ENCODE measurements around the gene BTNL9. TPM values are rescaled to one million over a fixed set of nuclear protein-coding genes. Genes with fewer than 3 reads are reported as not detected.

The BTNL9 gene
- total and polyA plus RNA-seq, 9 of the 15 experiments (the other 6 are each of a cell fraction or from before 2014, with no cell fraction given) = 3.7 to 86.7 (median 29.4) TPM

GRCh38 chr5:181052672-181053487 lies 12.8 kb downstream of the BTNL9 start (continued):
- TF ChIP-seq, protein P1, sequence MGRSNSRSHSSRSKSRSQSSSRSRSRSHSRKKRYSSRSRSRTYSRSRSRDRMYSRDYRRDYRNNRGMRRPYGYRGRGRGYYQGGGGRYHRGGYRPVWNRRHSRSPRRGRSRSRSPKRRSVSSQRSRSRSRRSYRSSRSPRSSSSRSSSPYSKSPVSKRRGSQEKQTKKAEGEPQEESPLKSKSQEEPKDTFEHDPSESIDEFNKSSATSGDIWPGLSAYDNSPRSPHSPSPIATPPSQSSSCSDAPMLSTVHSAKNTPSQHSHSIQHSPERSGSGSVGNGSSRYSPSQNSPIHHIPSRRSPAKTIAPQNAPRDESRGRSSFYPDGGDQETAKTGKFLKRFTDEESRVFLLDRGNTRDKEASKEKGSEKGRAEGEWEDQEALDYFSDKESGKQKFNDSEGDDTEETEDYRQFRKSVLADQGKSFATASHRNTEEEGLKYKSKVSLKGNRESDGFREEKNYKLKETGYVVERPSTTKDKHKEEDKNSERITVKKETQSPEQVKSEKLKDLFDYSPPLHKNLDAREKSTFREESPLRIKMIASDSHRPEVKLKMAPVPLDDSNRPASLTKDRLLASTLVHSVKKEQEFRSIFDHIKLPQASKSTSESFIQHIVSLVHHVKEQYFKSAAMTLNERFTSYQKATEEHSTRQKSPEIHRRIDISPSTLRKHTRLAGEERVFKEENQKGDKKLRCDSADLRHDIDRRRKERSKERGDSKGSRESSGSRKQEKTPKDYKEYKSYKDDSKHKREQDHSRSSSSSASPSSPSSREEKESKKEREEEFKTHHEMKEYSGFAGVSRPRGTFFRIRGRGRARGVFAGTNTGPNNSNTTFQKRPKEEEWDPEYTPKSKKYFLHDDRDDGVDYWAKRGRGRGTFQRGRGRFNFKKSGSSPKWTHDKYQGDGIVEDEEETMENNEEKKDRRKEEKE (IDR thresholded peaks at IDR 0.05; ENCODE audit: borderline replicate concordance in 1 of 2, control insufficient read depth in 1 of 2, low read depth in 2 of 2, low read length in 1 of 2) = no peak
- TF ChIP-seq DDX20 (tag; IDR thresholded peaks at IDR 0.05; ENCODE audit: low read depth) (no peak), XRCC5 (IDR thresholded peaks at IDR 0.05; ENCODE audit: low read depth, low read length) (0 out of 2 replicates have a peak, but pooled peaks have one; percentile 21), KLF1 (tag; IDR thresholded peaks at IDR 0.05) (peak; percentile 30; the same call in 1 of the 2 replicates), NRF1 (conservative IDR thresholded peaks at IDR 0.05 in 1 of 2, IDR thresholded peaks at IDR 0.05 in 1 of 2) (no peak), RBM22 (IDR thresholded peaks at IDR 0.05; ENCODE audit: low read depth, low read length, poor library complexity, severe bottlenecking) (no peak), ZNF740 (CRISPR knock-in tag; IDR thresholded peaks at IDR 0.05) (0 out of 2 replicates have a peak, but pooled peaks have one; percentile 32), ZNF740 (tag; IDR thresholded peaks at IDR 0.05) (no peak), ZNF609 (CRISPR knock-in tag; IDR thresholded peaks at IDR 0.05; ENCODE audit: borderline replicate concordance) (peak; percentile 61; the same call in 1 of the 2 replicates), ZFP1 (CRISPR knock-in tag; IDR thresholded peaks at IDR 0.05) (0 out of 2 replicates have a peak, but pooled peaks have one; percentile 27), ETV1 (tag; conservative IDR thresholded peaks at IDR 0.05; ENCODE audit: low read depth) (peak; percentile 54), FOXJ2 (tag; IDR thresholded peaks at IDR 0.05) (no peak), CBX1 (IDR thresholded peaks at IDR 0.05; ENCODE audit: low read depth) (no peak), HDGF (IDR thresholded peaks at IDR 0.05) (no peak), XRCC4 (IDR thresholded peaks at IDR 0.05; ENCODE audit: extremely low read depth, insufficient read depth, insufficient read length) (no peak), SIRT6 (IDR thresholded peaks at IDR 0.05; ENCODE audit: low read depth, low read length) (no peak)
- TF ChIP-seq, protein P2, sequence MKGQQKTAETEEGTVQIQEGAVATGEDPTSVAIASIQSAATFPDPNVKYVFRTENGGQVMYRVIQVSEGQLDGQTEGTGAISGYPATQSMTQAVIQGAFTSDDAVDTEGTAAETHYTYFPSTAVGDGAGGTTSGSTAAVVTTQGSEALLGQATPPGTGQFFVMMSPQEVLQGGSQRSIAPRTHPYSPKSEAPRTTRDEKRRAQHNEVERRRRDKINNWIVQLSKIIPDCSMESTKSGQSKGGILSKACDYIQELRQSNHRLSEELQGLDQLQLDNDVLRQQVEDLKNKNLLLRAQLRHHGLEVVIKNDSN (CRISPR knock-in tag; IDR thresholded peaks at IDR 0.05) = peak; percentile 77
